HCT116 (cell line): Measurements from ENCODE around the gene TRIM5.

ENCODE experiments used
- EZH2phosphoT487 ChIP-seq: fragments of 200-600 bp; IDR thresholded peaks from 2 replicates; pipeline ENCODE4 v1.6.1; 2018; ENCODE audit warnings: antibody characterized with exemption, borderline replicate concordance
- ZBTB33 ChIP-seq: IDR thresholded peaks from 2 replicates; pipeline ENCODE4 v1.6.1; 2011; ENCODE audit warnings: mild to moderate bottlenecking, low read length, moderate library complexity; ENCODE audit not compliant: insufficient replicate concordance; ENCODE audit errors: extremely low read depth

- TF ChIP-seq EZH2phosphoT487 (no peak), ZBTB33 (no peak)
Observed at GRCh38 chr11:5621580-5621979, 63.3 kb downstream of the TRIM5 start.
